ENCODE data around the gene LIPK.

LIPK gene

GRCh38 chr10:88787463-88787862 is 81.4 kb downstream of the LIPK start:
- no peak for DNase-seq

DNA sequence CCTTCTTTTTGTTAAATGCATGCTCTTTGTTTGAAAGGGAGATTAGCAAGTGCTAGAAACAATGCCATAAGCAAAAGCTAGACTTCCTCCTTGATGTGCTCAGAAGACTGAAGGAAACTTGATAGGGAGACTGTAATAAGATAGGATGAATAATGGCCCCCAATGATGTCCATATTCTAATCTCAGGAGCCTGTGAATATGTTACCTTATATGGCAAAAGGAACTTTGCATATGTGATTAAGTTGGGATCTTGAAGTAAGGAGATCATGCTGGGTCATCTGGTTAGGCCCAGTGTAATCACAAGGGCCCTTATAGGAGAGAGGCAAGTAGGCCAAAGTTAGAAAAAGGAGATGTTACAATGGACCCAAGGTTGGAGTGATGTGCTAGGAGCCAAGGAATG is 82.9 kb downstream of the LIPK start:
- no peak for DNase-seq

DNA sequence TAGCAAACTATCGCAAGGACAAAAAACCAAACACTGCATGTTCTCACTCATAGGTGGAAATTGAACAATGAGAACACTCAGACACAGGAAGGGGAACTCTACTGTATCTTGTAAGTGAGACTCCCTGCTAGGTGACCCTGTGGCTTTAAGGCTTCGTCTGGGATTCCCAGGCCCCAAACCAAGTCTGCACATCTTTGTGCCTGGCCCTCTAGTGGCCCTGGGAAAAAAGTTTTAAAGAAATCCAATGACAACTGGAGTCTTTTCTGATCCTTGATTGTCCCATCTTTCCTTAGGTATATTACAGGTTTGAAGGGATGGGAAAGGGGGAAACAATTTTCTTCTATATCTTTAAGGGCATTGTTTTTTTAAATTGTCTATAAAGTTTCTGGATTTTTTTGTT is 85.9 kb downstream of the LIPK start:
- DNase-seq: no peak

GRCh38 chr10:88792661-88793060 is 86.6 kb downstream of the LIPK start:
- DNase-seq: no peak

DNA sequence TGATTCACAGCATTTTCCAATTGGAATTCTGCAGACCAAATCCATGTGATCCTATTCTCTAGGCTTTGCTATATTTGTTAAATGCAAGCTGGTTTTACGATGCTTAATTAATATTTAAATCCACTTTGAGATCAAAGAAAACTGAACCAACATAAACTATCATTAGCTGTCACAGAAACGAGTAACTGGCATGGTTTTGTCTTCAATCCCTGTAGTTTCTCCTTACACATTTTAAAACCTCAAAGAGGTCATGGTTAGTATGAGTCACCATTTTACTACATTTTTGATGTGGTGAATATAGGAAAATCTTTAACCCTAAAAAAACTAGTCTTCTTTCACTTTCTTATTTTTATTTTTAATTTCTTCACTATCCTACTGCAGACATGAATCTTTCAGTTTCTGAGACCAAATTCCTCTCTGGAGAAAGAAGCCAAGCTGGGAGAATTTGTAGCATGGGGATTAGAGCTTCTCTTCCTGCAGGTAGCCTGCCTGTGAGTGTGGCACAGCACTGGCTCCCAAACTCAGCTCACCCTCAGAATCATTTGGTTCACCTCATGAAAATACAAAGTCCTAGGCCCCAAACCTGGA is 87.8 kb downstream of the LIPK start:
- no peak for DNase-seq

DNA sequence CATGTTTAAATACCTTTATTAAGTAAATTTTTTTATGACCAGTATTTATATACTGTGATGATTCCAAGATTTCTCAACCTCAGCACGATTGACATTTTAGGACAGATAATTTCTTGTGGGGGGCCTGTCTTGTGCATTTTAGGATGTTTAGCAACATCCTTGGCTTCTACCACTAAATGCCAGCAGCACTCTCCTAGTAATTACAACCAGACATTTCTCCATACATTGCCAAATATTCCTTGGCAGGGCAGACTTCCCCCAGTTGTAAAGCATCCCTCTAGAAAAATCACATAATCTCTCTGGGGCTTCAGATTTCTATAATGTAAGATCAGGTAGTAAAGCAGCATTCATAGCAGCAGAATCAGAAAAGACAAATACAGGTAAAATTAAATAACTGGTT is 88.7 kb downstream of the LIPK start:
- no peak for DNase-seq

DNA sequence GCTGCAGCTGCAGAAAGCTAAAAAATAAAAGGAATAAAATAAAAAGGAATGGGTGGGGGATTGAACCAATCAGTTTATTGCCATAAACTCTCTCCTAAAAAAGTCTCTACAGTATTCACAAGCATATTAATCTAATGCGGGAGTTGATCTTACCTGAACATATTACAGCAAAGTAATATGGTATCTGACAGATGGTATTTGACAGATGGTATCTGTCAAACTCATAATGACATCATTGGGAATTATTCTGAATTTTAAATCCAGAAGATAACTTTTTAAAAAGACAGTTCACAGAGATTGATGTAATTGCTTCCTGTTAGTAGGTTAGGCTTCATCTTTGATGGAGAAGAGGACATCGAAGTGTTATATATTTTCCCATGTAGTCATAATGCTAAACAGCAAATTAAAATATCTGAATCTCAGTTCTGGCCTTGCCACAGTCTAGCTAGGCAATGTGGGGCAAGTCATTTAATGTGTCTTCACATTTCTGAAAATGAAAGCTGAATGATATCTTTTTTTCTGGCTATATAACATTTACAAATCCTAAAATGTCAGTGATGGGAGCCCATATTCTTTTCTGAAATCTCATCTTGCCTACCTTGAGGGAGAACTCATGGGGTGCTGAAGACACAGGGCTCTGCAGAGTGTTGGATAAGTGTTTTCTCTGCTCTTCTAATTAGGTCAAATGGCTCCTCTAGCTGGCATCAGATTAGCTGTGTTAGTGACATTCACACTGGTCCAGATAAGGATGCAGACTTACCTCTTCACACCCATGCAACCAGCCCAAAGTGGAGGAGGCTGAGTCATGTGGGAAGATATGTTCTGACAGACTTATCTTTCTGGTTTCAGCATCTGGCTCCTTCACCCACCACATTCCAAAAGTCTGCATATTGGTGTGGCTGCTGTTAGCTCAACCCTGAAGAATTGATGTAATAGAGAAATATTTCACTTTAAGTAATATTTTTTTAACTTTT is 94.4 kb downstream of the LIPK start:
- no peak for DNase-seq

Data from NCI-H1092 (cell line).